GM15510 (cell line): Measurements from ENCODE around the gene PSEN1.

Source experiments
- POLR2A ChIP-seq: IDR thresholded peaks from 3 replicates; pipeline ENCODE4 v1.6.1; 2011; ENCODE audit warnings: borderline replicate concordance; ENCODE audit not compliant: insufficient read length; ENCODE audit errors: extremely low read depth

The PSEN1 gene

GRCh38 chr14:73240816-73241480, 104.6 kb downstream of the PSEN1 start:
- no peak for TF ChIP-seq POLR2A

GRCh38 chr14:73241481-73242165, 105.3 kb downstream of the PSEN1 start:
- TF ChIP-seq POLR2A, result no peak

- no peak for TF ChIP-seq POLR2A
Observed at GRCh38 chr14:73242357-73242901, 106.1 kb downstream of the PSEN1 start.

GRCh38 chr14:73243341-73243740, 107.0 kb downstream of the PSEN1 start:
- TF ChIP-seq POLR2A, result no peak

GRCh38 chr14:73243748-73244147, 107.4 kb downstream of the PSEN1 start:
- TF ChIP-seq POLR2A, result no peak

GRCh38 chr14:73244541-73245290, 108.4 kb downstream of the PSEN1 start:
- TF ChIP-seq POLR2A, result no peak

- TF ChIP-seq POLR2A, result peak; percentile 60
Observed at GRCh38 chr14:73245480-73246325, 109.4 kb downstream of the PSEN1 start.

- TF ChIP-seq POLR2A, result no peak
Observed at GRCh38 chr14:73246387-73247150, 110.3 kb downstream of the PSEN1 start.

- TF ChIP-seq POLR2A, result no peak
Observed at GRCh38 chr14:73248108-73248868, 112.0 kb downstream of the PSEN1 start.

- no peak for TF ChIP-seq POLR2A
Observed at GRCh38 chr14:73249108-73249507, 112.8 kb downstream of the PSEN1 start.

- no peak for TF ChIP-seq POLR2A
Observed at GRCh38 chr14:73249564-73250316, 113.4 kb downstream of the PSEN1 start.

GRCh38 chr14:73250317-73250713, 114.0 kb downstream of the PSEN1 start:
- TF ChIP-seq POLR2A, result no peak
